Erythroblast (primary cell): ENCODE results near the gene CLTB.

ENCODE experiments used
- GATA1 ChIP-seq: IDR thresholded peaks from 2 replicates; pipeline ENCODE4 v1.6.1; 2011; ENCODE audit warnings: low read depth, mild to moderate bottlenecking, control low read depth, low read length, moderate library complexity
- POLR2A ChIP-seq: IDR thresholded peaks from 2 replicates; pipeline ENCODE4 v1.6.1; 2011; ENCODE audit warnings: mild to moderate bottlenecking, low read length

GRCh38 chr5:176359658-176360057, 56.7 kb downstream of the CLTB start:
- TF ChIP-seq POLR2A (no peak), GATA1 (no peak)
